Measurements from ENCODE around the gene BCL2. TPM values are rescaled to one million over a fixed set of nuclear protein-coding genes. Genes with fewer than 3 reads are reported as not detected.

BCL2 gene
- total RNA-seq, 1 experiment from 2014 or later: 1.3 TPM

DNA sequence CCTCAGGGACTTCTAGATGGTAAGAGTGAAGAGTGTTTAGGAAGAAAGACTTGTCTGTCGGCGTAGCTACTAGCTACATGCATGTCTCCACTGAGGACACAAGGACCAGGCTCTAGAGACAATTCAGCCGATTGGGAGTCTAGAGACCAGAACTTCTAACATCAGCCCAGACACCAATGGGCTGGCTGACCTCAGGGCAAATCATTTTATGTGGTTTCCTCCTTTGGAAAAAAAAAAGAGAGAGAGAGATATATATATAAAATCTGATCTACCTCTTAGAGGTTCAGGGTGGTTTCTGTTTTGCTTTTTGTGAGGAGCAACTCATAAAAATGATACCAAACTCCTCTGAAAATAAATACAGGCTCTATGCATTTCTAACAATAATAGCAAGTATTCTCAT lies 212.8 kb downstream of the BCL2 start:
- no peak overlapping the region for H3K4ac ChIP-seq (ENCODE audit: low read depth, low read length)
- no peak overlapping the region for H3T11ph ChIP-seq (ENCODE audit: low read length)
- H3K9me3 Mint-ChIP-seq: peaks cover 3% of the 10 kb centered on the region in 2 experiments; a peak in 3 of 5 replicates
- H3K79me2 ChIP-seq (ENCODE audit: insufficient read depth, low read length): no peaks in the 10 kb centered on the region
- no peak overlapping the region for H3K4me3 Mint-ChIP-seq
- H3K14ac ChIP-seq (ENCODE audit: insufficient read depth, low read length): no peak overlapping the region
- H3K4me1 Mint-ChIP-seq: peaks cover 4 to 17% of the 10 kb centered on the region in 2 experiments
- H3K27ac ChIP-seq (ENCODE audit: insufficient read length, low read depth, low read length): no peak overlapping the region
- H3K4me1 ChIP-seq (ENCODE audit: insufficient read depth, low read length): no peaks in the 10 kb centered on the region; the same call in 1 of the 2 replicates
- H2BK12ac ChIP-seq (ENCODE audit: insufficient read length, low read depth, low read length): no peak overlapping the region
- H2BK20ac ChIP-seq (ENCODE audit: low read depth, low read length, poor library complexity, severe bottlenecking): no peak overlapping the region
- H2BK5ac ChIP-seq (ENCODE audit: insufficient read length, low read length): no peak overlapping the region
- no peaks in the 10 kb centered on the region for H3K79me1 ChIP-seq (ENCODE audit: insufficient read depth, low read depth, low read length, poor library complexity, severe bottlenecking)
- H3K9me3 ChIP-seq (ENCODE audit: control insufficient read depth, low read depth, low read length): no peaks in the 10 kb centered on the region
- H2AFZ ChIP-seq (ENCODE audit: low read length): no peak overlapping the region
- H3K27me3 ChIP-seq (ENCODE audit: insufficient read depth, low read length): no peaks in the 10 kb centered on the region
- H2BK120ac ChIP-seq (ENCODE audit: low read depth, low read length, poor library complexity, severe bottlenecking): no peak overlapping the region
- peaks cover 0 to 4% (median 3%) of the 10 kb centered on the region in 3 experiments; a peak in 4 of 7 replicates for H3K36me3 Mint-ChIP-seq (ENCODE audit: insufficient read depth in 1 of 3, low read depth in 3 of 3)
- no peak overlapping the region for H3K56ac ChIP-seq (ENCODE audit: insufficient read length, low read depth, low read length)
- no peak overlapping the region for H3K23ac ChIP-seq (ENCODE audit: insufficient read length, low read depth, low read length)
- H3K23me2 ChIP-seq (ENCODE audit: insufficient read length, low read depth, low read length, poor library complexity, severe bottlenecking): no peaks in the 10 kb centered on the region
- TF ChIP-seq, protein P1, sequence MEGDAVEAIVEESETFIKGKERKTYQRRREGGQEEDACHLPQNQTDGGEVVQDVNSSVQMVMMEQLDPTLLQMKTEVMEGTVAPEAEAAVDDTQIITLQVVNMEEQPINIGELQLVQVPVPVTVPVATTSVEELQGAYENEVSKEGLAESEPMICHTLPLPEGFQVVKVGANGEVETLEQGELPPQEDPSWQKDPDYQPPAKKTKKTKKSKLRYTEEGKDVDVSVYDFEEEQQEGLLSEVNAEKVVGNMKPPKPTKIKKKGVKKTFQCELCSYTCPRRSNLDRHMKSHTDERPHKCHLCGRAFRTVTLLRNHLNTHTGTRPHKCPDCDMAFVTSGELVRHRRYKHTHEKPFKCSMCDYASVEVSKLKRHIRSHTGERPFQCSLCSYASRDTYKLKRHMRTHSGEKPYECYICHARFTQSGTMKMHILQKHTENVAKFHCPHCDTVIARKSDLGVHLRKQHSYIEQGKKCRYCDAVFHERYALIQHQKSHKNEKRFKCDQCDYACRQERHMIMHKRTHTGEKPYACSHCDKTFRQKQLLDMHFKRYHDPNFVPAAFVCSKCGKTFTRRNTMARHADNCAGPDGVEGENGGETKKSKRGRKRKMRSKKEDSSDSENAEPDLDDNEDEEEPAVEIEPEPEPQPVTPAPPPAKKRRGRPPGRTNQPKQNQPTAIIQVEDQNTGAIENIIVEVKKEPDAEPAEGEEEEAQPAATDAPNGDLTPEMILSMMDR (conservative IDR thresholded peaks at IDR 0.05): no peak
- no peak overlapping the region for H4K8ac ChIP-seq (replicated peaks; ENCODE audit: insufficient read length, low read depth, low read length)
- no peaks in the 10 kb centered on the region for H4K20me1 ChIP-seq (ENCODE audit: control insufficient read depth, insufficient read depth, insufficient read length)
- no peak overlapping the region for H3K4me2 ChIP-seq (ENCODE audit: insufficient read depth, insufficient read length, low read length)
- no peak overlapping the region for H3K9ac ChIP-seq (ENCODE audit: extremely low read depth, insufficient read length, low read length)
- no peak overlapping the region for H4K5ac ChIP-seq (ENCODE audit: insufficient read length, low read depth, low read length)
- H2BK15ac ChIP-seq (ENCODE audit: low read depth, low read length): no peak overlapping the region
- no peak overlapping the region for H4K91ac ChIP-seq (ENCODE audit: insufficient read length, low read depth, low read length)
- WGBS (ENCODE audit: extremely low coverage, insufficient read length, low lambda C conversion rate): no CpG with 5 or more reads among the region's 3 CpGs
- no peak overlapping the region for H3K27ac Mint-ChIP-seq
- no peaks in the 10 kb centered on the region for H3K27me3 Mint-ChIP-seq (ENCODE audit: low read depth)
- no peak for DNase-seq
- no peak overlapping the region for H2AK5ac ChIP-seq (ENCODE audit: insufficient read length, low read length)
- H3K18ac ChIP-seq (ENCODE audit: insufficient read length, low read depth, low read length): no peak overlapping the region

All from H9 (cell line).